Measurements from ENCODE around the gene MARK3.

- TF ChIP-seq SP1 (IDR thresholded peaks at IDR 0.05), result no peak
- no peak for TF ChIP-seq TARDBP (IDR thresholded peaks at IDR 0.05)
- TF ChIP-seq SUZ12 (IDR thresholded peaks at IDR 0.05), result no peak
- TF ChIP-seq NFRKB (IDR thresholded peaks at IDR 0.05), result no peak
Observed at GRCh38 chr14:103451401-103451800, 66.2 kb downstream of the MARK3 start.

Data from HEK293T (cell line).